ENCODE data around the gene PET100.

DNA sequence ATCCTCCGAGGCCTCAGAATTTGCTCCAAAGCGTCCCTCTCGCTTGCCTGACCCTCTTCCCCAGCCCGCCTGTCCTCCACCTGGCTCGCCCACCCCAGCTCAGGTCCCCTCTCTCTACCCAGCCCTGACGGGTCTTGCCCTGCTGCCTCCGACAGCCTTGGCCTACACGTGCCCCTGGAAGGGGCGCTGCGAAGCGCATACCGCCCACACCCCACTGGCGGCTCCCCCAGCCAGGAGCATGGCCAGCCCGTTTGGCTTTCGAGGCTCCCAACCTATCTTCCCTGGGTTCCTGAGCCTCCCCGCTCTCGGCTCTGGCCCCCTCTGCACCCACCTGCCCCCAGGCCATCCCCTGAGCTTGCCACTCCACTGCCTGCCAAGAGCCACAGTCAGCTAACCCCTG, 4.8 kb upstream of the PET100 start:
- no peak for TF ChIP-seq ZNF274 (IDR thresholded peaks at IDR 0.05; ENCODE audit: low read depth, low read length)
- no peak for TF ChIP-seq SUZ12 (IDR thresholded peaks at IDR 0.05; ENCODE audit: extremely low read depth, insufficient read depth, insufficient read length)
- no peak for TF ChIP-seq YY1 (IDR thresholded peaks at IDR 0.05; ENCODE audit: insufficient read depth, insufficient read length)

Data from NT2/D1 (cell line).